Calu3 (cell line): ENCODE measurements around the gene MGST2. TPM values are rescaled to one million over a fixed set of nuclear protein-coding genes. Genes with fewer than 3 reads are reported as not detected.
A peak's percentile ranks its signal among the peaks of the same experiment; 100 is the strongest.

Source experiments
- BruUV-seq: library from RNA; stranded (reverse); fragments of 400-500 nt; replicated peaks from 2 replicates; lab custom pipeline; 2021; lab: Mats Ljungman, UMichigan
- CTCF ChIA-PET: fragments of 300-600 bp; sonication (Branson Sonifier 250); formaldehyde crosslinking; loops from one replicate; lab custom pipeline; 2022; ENCODE audit warnings: antibody characterized with exemption; lab: Charles Lee
- DNase-seq: peaks from one replicate; pipeline ENCODE4 v3.0.0; 2022
- H3K27ac Mint-ChIP-seq: one replicate; pipeline ENCODE4 v1.8.0; 2022; ENCODE audit warnings: mixed read lengths; ENCODE audit not compliant: unreplicated experiment
- H3K27me3 Mint-ChIP-seq: one replicate; pipeline ENCODE4 v1.8.0; 2022; ENCODE audit warnings: mixed read lengths; ENCODE audit not compliant: unreplicated experiment
- H3K36me3 Mint-ChIP-seq: one replicate; pipeline ENCODE4 v1.8.0; 2022; ENCODE audit warnings: mild to moderate bottlenecking, moderate library complexity, mixed read lengths; ENCODE audit not compliant: insufficient read depth, unreplicated experiment
- H3K4me1 Mint-ChIP-seq: one replicate; pipeline ENCODE4 v1.8.0; 2022; ENCODE audit warnings: mild to moderate bottlenecking, low read depth, mixed read lengths; ENCODE audit not compliant: unreplicated experiment
- H3K4me3 Mint-ChIP-seq: one replicate; pipeline ENCODE4 v1.8.0; 2022; ENCODE audit warnings: mild to moderate bottlenecking, low read depth, moderate library complexity, mixed read lengths; ENCODE audit not compliant: unreplicated experiment
- H3K9me3 Mint-ChIP-seq: one replicate; pipeline ENCODE4 v1.8.0; 2022; ENCODE audit warnings: low read depth, mixed read lengths; ENCODE audit not compliant: unreplicated experiment
- CTCF ChIP-seq: fragments of 200-600 bp; IDR thresholded peaks from one replicate; pipeline ENCODE4 v1.8.0; 2022; ENCODE audit warnings: antibody characterized with exemption; ENCODE audit not compliant: unreplicated experiment
- intact Hi-C: fragments of 100-400 bp; cut with micrococcal nuclease; formaldehyde crosslinking; loops from one replicate; pipeline ENCODE4 v1.10.0; 2022; ENCODE audit not compliant: unreplicated experiment
- total RNA-seq: library from RNA; stranded (reverse); gene quantifications from 2 replicates; pipeline ENCODE4 v1.2.3, GENCODE V29; 2022

Gene MGST2
- total RNA-seq, 1 experiment from 2014 or later: 31.9 TPM

GRCh38 chr4:139654516-139654915 is 11.1 kb upstream of the MGST2 start:
- H3K27ac Mint-ChIP-seq: no peak overlapping the region
- CTCF ChIA-PET: interaction anchor here (0.6 kb wide), 1 partner anchor 103 kb away, joined by 5 read pairs; no protein-coding TSS in a partner anchor
- no TSS peak for BruUV-seq
- intact Hi-C loops: no loop called here
- no peak for TF ChIP-seq CTCF
- no peak overlapping the region for H3K4me3 Mint-ChIP-seq
- H3K27me3 Mint-ChIP-seq: no peaks in the 10 kb centered on the region
- DNase-seq: no peak
- H3K36me3 Mint-ChIP-seq: no peaks in the 10 kb centered on the region
- H3K9me3 Mint-ChIP-seq: no peaks in the 10 kb centered on the region
- H3K4me1 Mint-ChIP-seq: peaks cover 37% of the 10 kb centered on the region

- Mint-ChIP-seq H3K4me1 (peaks cover 37% of the 10 kb centered on the region), H3K9me3 (no peaks in the 10 kb centered on the region), H3K27ac (no peak overlapping the region), H3K4me3 (no peak overlapping the region), H3K27me3 (no peaks in the 10 kb centered on the region), H3K36me3 (no peaks in the 10 kb centered on the region)
- no peak for TF ChIP-seq CTCF
- CTCF ChIA-PET: interaction anchor here (0.6 kb wide), 1 partner anchor 103 kb away, joined by 5 read pairs; no protein-coding TSS in a partner anchor
- BruUV-seq: no TSS peak
- DNase-seq: no peak
- intact Hi-C loops: loop anchor here (5.0 kb wide), 2 partner anchors 47 to 627 kb away; no protein-coding TSS in a partner anchor
Measured at GRCh38 chr4:139655116-139655515, 10.5 kb upstream of the MGST2 start.

- Mint-ChIP-seq H3K36me3 (no peaks in the 10 kb centered on the region), H3K9me3 (no peaks in the 10 kb centered on the region)
- no TSS peak for BruUV-seq
Measured at GRCh38 chr4:139656614-139657486, 8.8 kb upstream of the MGST2 start.

More at GRCh38 chr4:139656614-139657486, 8.8 kb upstream of the MGST2 start:
- Mint-ChIP-seq H3K4me3 (no peak overlapping the region), H3K27ac (no peak overlapping the region), H3K27me3 (no peaks in the 10 kb centered on the region), H3K4me1 (peaks cover 25% of the 10 kb centered on the region)
- CTCF ChIA-PET: interaction anchor here (0.5 to 2.8 kb wide), 8 partner anchors 9 to 621 kb away, joined by 3 to 17 read pairs (median 4); partner anchors contain the start of gene MGST2
- TF ChIP-seq CTCF: peak; percentile 47
- DNase-seq: peak; percentile 59
- intact Hi-C loops: loop anchor here (5.0 kb wide), 2 partner anchors 45 to 625 kb away; no protein-coding TSS in a partner anchor
